HepG2 (cell line): ENCODE data around the gene PKD1L1. TPM values are rescaled to one million over a fixed set of nuclear protein-coding genes. Genes with fewer than 3 reads are reported as not detected.

Source experiments
- ATF1 ChIP-seq: IDR thresholded peaks from 2 replicates; pipeline ENCODE4 v1.6.1; 2016; ENCODE audit warnings: mild to moderate bottlenecking, control low read depth
- ATM ChIP-seq: fragments of 450-650 bp; IDR thresholded peaks from 2 replicates; pipeline ENCODE4 v1.7.1; 2017; ENCODE audit warnings: mild to moderate bottlenecking, borderline replicate concordance
- ERF ChIP-seq: IDR thresholded peaks from 2 replicates; pipeline ENCODE4 v1.6.1; 2018; ENCODE audit warnings: missing biosample characterization, missing genetic modification reagents
- KDM4B ChIP-seq: sonication (generic); formaldehyde crosslinking; IDR thresholded peaks from 2 replicates; pipeline ENCODE4 v1.4.0; 2020; ENCODE audit warnings: missing genetic modification reagents
- MIXL1 ChIP-seq: IDR thresholded peaks from 2 replicates; pipeline ENCODE4 v1.6.1; 2016
- PHF5A ChIP-seq: IDR thresholded peaks from one replicate; pipeline ENCODE4 v1.6.1; 2018; ENCODE audit warnings: low read depth, missing genetic modification reagents; ENCODE audit not compliant: unreplicated experiment
- POGZ ChIP-seq: sonication (generic); formaldehyde crosslinking; IDR thresholded peaks from 2 replicates; pipeline ENCODE4 v1.4.0; 2020; ENCODE audit warnings: mild to moderate bottlenecking, missing genetic modification reagents
- RARA ChIP-seq: IDR thresholded peaks from 2 replicates; pipeline ENCODE4 v1.6.1; 2016; ENCODE audit warnings: missing genetic modification reagents, missing compliant biosample characterization
- RXRA ChIP-seq: sonication (generic); formaldehyde crosslinking; IDR thresholded peaks from 2 replicates; pipeline ENCODE4 v1.5.1; 2020; ENCODE audit warnings: missing genetic modification reagents
- SMYD3 ChIP-seq: sonication (generic); formaldehyde crosslinking; IDR thresholded peaks from 2 replicates; pipeline ENCODE4 v1.8.1; 2023; ENCODE audit warnings: mild to moderate bottlenecking, missing genetic modification reagents
- SOX6 ChIP-seq, 2 experiments: fragments of 450-650 bp in 1 of 2; sonication (generic) in 1 of 2; formaldehyde crosslinking in 1 of 2; IDR thresholded peaks; 2 replicates each; pipeline versions ENCODE4 v1.4.0 to v1.6.1; 2017 to 2020; ENCODE audit warnings: antibody characterized with exemption in 1 of 2, mild to moderate bottlenecking in 1 of 2, missing genetic modification reagents in 1 of 2
- TBL1XR1 ChIP-seq: fragments of 150-350 bp; IDR thresholded peaks from 2 replicates; pipeline ENCODE4 v1.6.1; 2014; ENCODE audit warnings: borderline replicate concordance, low read length; ENCODE audit not compliant: partially characterized antibody
- TCF7L2 ChIP-seq: IDR thresholded peaks from 2 replicates; pipeline ENCODE4 v1.6.1; 2011; ENCODE audit warnings: mild to moderate bottlenecking, low read depth, low read length, moderate library complexity
- TOPORS ChIP-seq: sonication (generic); formaldehyde crosslinking; IDR thresholded peaks from 2 replicates; pipeline ENCODE4 v1.8.0; 2023; ENCODE audit warnings: mild to moderate bottlenecking, missing genetic modification reagents
- ZNF292 ChIP-seq: sonication (generic); formaldehyde crosslinking; IDR thresholded peaks from 2 replicates; pipeline ENCODE4 v1.8.1; 2022; ENCODE audit warnings: mild to moderate bottlenecking, low read depth, missing genetic modification reagents, borderline replicate concordance
- ZNF674 ChIP-seq: sonication (generic); formaldehyde crosslinking; IDR thresholded peaks from 2 replicates; pipeline ENCODE4 v1.5.0; 2020; ENCODE audit warnings: low read depth, mild to moderate bottlenecking, missing genetic modification reagents
- ZNF713 ChIP-seq: sonication (generic); formaldehyde crosslinking; IDR thresholded peaks from 2 replicates; pipeline ENCODE4 v1.4.0; 2020; ENCODE audit warnings: mild to moderate bottlenecking, missing genetic modification reagents
- ZNF75D ChIP-seq: sonication (generic); formaldehyde crosslinking; IDR thresholded peaks from 2 replicates; pipeline ENCODE4 v1.8.1; 2023; ENCODE audit warnings: missing genetic modification reagents, mild to moderate bottlenecking, borderline replicate concordance
- ZNF777 ChIP-seq: sonication (generic); formaldehyde crosslinking; IDR thresholded peaks from 2 replicates; pipeline ENCODE4 v1.4.0; 2020; ENCODE audit warnings: missing genetic modification reagents
- polyA plus RNA-seq, 8 experiments: library from polyadenylated mRNA; depleted of rRNA in 3 of 8; stranded (reverse) in 7 of 8; unstranded in 1 of 8; fragments of >200 nt; fragmentation: Illumina TruSeq in 4 of 8; extraction: Trizol in 4 of 8; gene quantifications; 2 replicates each; pipeline versions ENCODE4 v1.2.1 to v1.2.3, GENCODE V29; 2011 to 2016; ENCODE audit warnings: low read depth in 4 of 8, missing spikeins in 1 of 8, mixed read lengths in 1 of 8; ENCODE audit not compliant: insufficient read depth in 1 of 8
- total RNA-seq, 5 experiments: library from RNA; depleted of rRNA; stranded (reverse); fragments of >200 nt; fragmentation: Illumina TruSeq; extraction: Trizol; gene quantifications; 2 replicates each; pipeline ENCODE4 v1.2.3, GENCODE V29; 2016; ENCODE audit warnings: low read depth in 1 of 5
- TF ChIP-seq, protein P1 (sequence below): sonication (generic); formaldehyde crosslinking; IDR thresholded peaks from 2 replicates; pipeline ENCODE4 v1.4.0; 2020; ENCODE audit warnings: missing genetic modification reagents, borderline replicate concordance
- TF ChIP-seq, protein P2 (sequence below): sonication (generic); formaldehyde crosslinking; IDR thresholded peaks from 2 replicates; pipeline ENCODE4 v1.5.0; 2020; ENCODE audit warnings: mild to moderate bottlenecking, missing genetic modification reagents
- TF ChIP-seq, protein P3 (sequence below), 2 experiments: fragments of 450-650 bp in 1 of 2; sonication (generic) in 1 of 2; formaldehyde crosslinking; IDR thresholded peaks; 2 replicates each; pipeline versions ENCODE4 v1.5.0 to v1.8.0; 2020 to 2022; ENCODE audit warnings: mild to moderate bottlenecking in 1 of 2, missing genetic modification reagents in 1 of 2

The PKD1L1 gene
- total and polyA plus RNA-seq, 2 of the 13 experiments (the other 11 are each of a cell fraction or from before 2014, with no cell fraction given), result 0.01 TPM; not detected in 1

DNA sequence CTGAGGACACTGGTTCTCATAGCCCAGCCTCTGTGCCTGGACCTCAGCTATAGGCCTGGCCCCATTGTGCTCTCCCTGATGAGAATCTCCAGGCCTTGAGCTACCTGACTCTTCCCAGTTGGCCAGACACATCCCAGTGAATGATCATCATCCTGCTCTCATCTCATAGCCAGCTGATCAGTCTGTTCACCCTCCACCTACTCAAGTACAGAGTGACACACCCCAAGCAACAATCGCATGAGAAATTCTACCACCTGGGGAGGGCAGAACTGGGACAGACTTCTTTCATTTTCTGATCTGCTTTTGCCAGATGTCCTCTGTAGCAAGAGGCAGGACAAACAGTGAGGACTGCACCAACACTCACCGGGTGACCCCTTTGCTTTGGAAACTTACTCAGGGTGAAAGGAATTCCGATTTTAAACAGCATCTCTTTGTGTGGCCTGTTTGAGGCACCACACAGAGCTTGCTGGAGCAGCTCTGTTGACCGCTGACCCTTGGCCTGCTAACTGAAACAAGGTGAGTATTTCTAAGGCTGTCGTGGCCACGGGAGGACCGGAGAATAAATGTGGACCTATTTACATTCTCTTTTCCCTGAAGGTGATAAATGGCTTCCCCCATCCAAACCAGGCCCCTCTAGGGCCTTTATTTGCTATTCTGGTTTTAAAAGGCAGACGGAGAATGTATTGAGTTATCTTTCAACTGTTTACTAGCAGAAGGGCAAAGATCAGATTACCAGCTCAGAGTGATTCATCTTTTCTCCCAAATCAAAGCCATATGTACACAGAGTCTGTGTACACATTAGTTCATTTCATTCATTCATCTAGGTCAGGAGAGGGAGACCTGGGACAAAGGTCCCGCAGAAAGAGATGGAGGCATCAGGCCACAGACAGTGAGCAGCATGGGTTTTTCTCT lies 184.9 kb downstream of the PKD1L1 start (continued):
- TF ChIP-seq RARA, result peak; percentile 94; the same call in 1 of the 2 replicates
- TF ChIP-seq MIXL1 (CRISPR knock-in tag), result peak; percentile 96
- no peak for TF ChIP-seq SOX6 (IDR thresholded peaks at IDR 0.05)
- peak; percentile 99 for TF ChIP-seq SOX6 (CRISPR knock-in tag; IDR thresholded peaks at IDR 0.05)
- TF ChIP-seq, protein P1, sequence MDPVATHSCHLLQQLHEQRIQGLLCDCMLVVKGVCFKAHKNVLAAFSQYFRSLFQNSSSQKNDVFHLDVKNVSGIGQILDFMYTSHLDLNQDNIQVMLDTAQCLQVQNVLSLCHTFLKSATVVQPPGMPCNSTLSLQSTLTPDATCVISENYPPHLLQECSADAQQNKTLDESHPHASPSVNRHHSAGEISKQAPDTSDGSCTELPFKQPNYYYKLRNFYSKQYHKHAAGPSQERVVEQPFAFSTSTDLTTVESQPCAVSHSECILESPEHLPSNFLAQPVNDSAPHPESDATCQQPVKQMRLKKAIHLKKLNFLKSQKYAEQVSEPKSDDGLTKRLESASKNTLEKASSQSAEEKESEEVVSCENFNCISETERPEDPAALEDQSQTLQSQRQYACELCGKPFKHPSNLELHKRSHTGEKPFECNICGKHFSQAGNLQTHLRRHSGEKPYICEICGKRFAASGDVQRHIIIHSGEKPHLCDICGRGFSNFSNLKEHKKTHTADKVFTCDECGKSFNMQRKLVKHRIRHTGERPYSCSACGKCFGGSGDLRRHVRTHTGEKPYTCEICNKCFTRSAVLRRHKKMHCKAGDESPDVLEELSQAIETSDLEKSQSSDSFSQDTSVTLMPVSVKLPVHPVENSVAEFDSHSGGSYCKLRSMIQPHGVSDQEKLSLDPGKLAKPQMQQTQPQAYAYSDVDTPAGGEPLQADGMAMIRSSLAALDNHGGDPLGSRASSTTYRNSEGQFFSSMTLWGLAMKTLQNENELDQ (CRISPR knock-in tag), result no peak
- TF ChIP-seq KDM4B (CRISPR knock-in tag), result peak; percentile 9; the same call in 1 of the 2 replicates
- TF ChIP-seq ZNF777, result no peak
- TF ChIP-seq SMYD3, result 0 out of 2 replicates have a peak, but pooled peaks have one; percentile 78
- TF ChIP-seq, protein P2, sequence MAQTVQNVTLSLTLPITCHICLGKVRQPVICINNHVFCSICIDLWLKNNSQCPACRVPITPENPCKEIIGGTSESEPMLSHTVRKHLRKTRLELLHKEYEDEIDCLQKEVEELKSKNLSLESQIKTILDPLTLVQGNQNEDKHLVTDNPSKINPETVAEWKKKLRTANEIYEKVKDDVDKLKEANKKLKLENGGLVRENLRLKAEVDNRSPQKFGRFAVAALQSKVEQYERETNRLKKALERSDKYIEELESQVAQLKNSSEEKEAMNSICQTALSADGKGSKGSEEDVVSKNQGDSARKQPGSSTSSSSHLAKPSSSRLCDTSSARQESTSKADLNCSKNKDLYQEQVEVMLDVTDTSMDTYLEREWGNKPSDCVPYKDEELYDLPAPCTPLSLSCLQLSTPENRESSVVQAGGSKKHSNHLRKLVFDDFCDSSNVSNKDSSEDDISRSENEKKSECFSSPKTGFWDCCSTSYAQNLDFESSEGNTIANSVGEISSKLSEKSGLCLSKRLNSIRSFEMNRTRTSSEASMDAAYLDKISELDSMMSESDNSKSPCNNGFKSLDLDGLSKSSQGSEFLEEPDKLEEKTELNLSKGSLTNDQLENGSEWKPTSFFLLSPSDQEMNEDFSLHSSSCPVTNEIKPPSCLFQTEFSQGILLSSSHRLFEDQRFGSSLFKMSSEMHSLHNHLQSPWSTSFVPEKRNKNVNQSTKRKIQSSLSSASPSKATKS (CRISPR knock-in tag), result peak; percentile 82; the same call in 1 of the 2 replicates
- TF ChIP-seq, protein P3, sequence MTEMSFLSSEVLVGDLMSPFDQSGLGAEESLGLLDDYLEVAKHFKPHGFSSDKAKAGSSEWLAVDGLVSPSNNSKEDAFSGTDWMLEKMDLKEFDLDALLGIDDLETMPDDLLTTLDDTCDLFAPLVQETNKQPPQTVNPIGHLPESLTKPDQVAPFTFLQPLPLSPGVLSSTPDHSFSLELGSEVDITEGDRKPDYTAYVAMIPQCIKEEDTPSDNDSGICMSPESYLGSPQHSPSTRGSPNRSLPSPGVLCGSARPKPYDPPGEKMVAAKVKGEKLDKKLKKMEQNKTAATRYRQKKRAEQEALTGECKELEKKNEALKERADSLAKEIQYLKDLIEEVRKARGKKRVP (CRISPR knock-in tag; IDR thresholded peaks at IDR 0.05), result peak in 1 of 2 experiments; percentile 84; a peak in 2 of 4 replicates
- TF ChIP-seq ZNF674, result no peak
- peak; percentile 98 for TF ChIP-seq RXRA (CRISPR knock-in tag)
- TF ChIP-seq PHF5A (CRISPR knock-in tag), result peak; percentile 88
- peak; percentile 58 for TF ChIP-seq ERF (CRISPR knock-in tag)
- peak; percentile 95 for TF ChIP-seq TBL1XR1
- no peak for TF ChIP-seq ZNF713 (CRISPR knock-in tag)
- TF ChIP-seq ATM, result no peak
- TF ChIP-seq ATF1 (CRISPR knock-in tag), result peak; percentile 78
- peak; percentile 77 for TF ChIP-seq POGZ (CRISPR knock-in tag)
- TF ChIP-seq TOPORS, result peak; percentile 16; the same call in 1 of the 2 replicates
- TF ChIP-seq TCF7L2, result no peak; the same call in none of the 2 replicates
- no peak; the same call in 1 of the 2 replicates for TF ChIP-seq ZNF292
- no peak for TF ChIP-seq ZNF75D (CRISPR knock-in tag)
